Neutrophil (primary cell): ENCODE results near the gene ATG4C.

ENCODE experiments used
- H3K27ac ChIP-seq: fragments of 200-600 bp; sonication (generic); 2 replicates; pipeline ENCODE4 v1.5.1; 2016; ENCODE audit warnings: mild to moderate bottlenecking, moderate library complexity
- H3K27me3 ChIP-seq: fragments of 200-600 bp; sonication (generic); 2 replicates; pipeline ENCODE4 v1.6.0; 2016; ENCODE audit warnings: mild to moderate bottlenecking
- H3K36me3 ChIP-seq: fragments of 200-600 bp; sonication (generic); 2 replicates; pipeline ENCODE4 v1.5.1; 2017
- H3K4me1 ChIP-seq, 2 experiments: fragments of 200-600 bp in 1 of 2; sonication (generic) in 1 of 2; 1 replicate in 1 of 2; 2 replicates in 1 of 2; pipeline versions ENCODE4 v1.5.1 to v1.6.1; 2013 to 2016; ENCODE audit warnings: low read depth in 1 of 2, low read length in 1 of 2, mild to moderate bottlenecking in 1 of 2, moderate library complexity in 1 of 2; ENCODE audit not compliant: control insufficient read depth in 1 of 2, insufficient read depth in 1 of 2
- H3K4me3 ChIP-seq, 2 experiments: fragments of 200-600 bp in 1 of 2; sonication (generic) in 1 of 2; 1 replicate in 1 of 2; 2 replicates in 1 of 2; pipeline ENCODE4 v1.5.1; 2013 to 2016; ENCODE audit warnings: low read depth in 1 of 2, low read length in 1 of 2, mild to moderate bottlenecking in 1 of 2, moderate library complexity in 1 of 2
- H3K9me3 ChIP-seq: fragments of 200-600 bp; sonication (generic); 2 replicates; pipeline ENCODE4 v1.5.1; 2016
- CTCF ChIP-seq: fragments of 200-600 bp; sonication (generic); IDR thresholded peaks from 2 replicates; pipeline ENCODE4 v1.5.1; 2016; ENCODE audit warnings: antibody characterized with exemption

The ATG4C gene

GRCh38 chr1:62887799-62888507, 104.0 kb downstream of the ATG4C start:
- Histone ChIP-seq H3K27me3 (peaks cover 19% of the 10 kb centered on the region), H3K27ac (no peak overlapping the region), H3K36me3 (no peaks in the 10 kb centered on the region), H3K4me1 (no peaks in the 10 kb centered on the region), H3K9me3 (no peaks in the 10 kb centered on the region), H3K4me3 (no peak overlapping the region)
- no peak for TF ChIP-seq CTCF

- H3K4me3 ChIP-seq, result no peak overlapping the region
- TF ChIP-seq CTCF, result no peak
These were observed 108.1 kb downstream of the ATG4C start for GRCh38 chr1:62891956-62892562.

GRCh38 chr1:62897788-62898187, 113.9 kb downstream of the ATG4C start:
- Histone ChIP-seq H3K36me3 (no peaks in the 10 kb centered on the region), H3K4me1 (no peaks in the 10 kb centered on the region), H3K27ac (no peak overlapping the region), H3K27me3 (peaks cover 7% of the 10 kb centered on the region), H3K9me3 (no peaks in the 10 kb centered on the region), H3K4me3 (no peak overlapping the region)
- TF ChIP-seq CTCF, result no peak

More at GRCh38 chr1:62891956-62892562, 108.1 kb downstream of the ATG4C start:
- Histone ChIP-seq H3K27me3 (peaks cover 7% of the 10 kb centered on the region), H3K4me1 (no peaks in the 10 kb centered on the region), H3K27ac (no peak overlapping the region), H3K36me3 (no peaks in the 10 kb centered on the region), H3K9me3 (no peaks in the 10 kb centered on the region)

- H3K4me3 ChIP-seq, result no peak overlapping the region
- H3K9me3 ChIP-seq, result no peaks in the 10 kb centered on the region
- H3K27ac ChIP-seq, result no peak overlapping the region
- H3K36me3 ChIP-seq, result no peaks in the 10 kb centered on the region
- no peaks in the 10 kb centered on the region for H3K4me1 ChIP-seq
- TF ChIP-seq CTCF, result no peak
- no peaks in the 10 kb centered on the region for H3K27me3 ChIP-seq
These were observed 116.6 kb downstream of the ATG4C start for GRCh38 chr1:62900566-62900965.

GRCh38 chr1:62901650-62902049, 117.7 kb downstream of the ATG4C start:
- no peaks in the 10 kb centered on the region for H3K36me3 ChIP-seq
- H3K4me3 ChIP-seq, result no peak overlapping the region
- H3K9me3 ChIP-seq, result no peaks in the 10 kb centered on the region
- no peak for TF ChIP-seq CTCF
- no peaks in the 10 kb centered on the region for H3K4me1 ChIP-seq
- no peak overlapping the region for H3K27ac ChIP-seq
- peaks cover 2% of the 10 kb centered on the region for H3K27me3 ChIP-seq
